ENCODE data around the gene WDR89.

Gene WDR89

GRCh38 chr14:63564318-63564717 lies 77.4 kb downstream of the WDR89 start:
- no peaks in the 10 kb centered on the region for H3K79me2 ChIP-seq (ENCODE audit: low read length)
- H3K9ac ChIP-seq (ENCODE audit: low read length), result no peak overlapping the region
- no peak overlapping the region for H3K4me3 ChIP-seq (ENCODE audit: low read length)
- no peaks in the 10 kb centered on the region for H4K20me1 ChIP-seq (ENCODE audit: insufficient read depth, low read length)
- H3K36me3 ChIP-seq (replicated peaks; ENCODE audit: low read depth, low read length), result no peaks in the 10 kb centered on the region
- H3K27me3 ChIP-seq (ENCODE audit: low read depth, low read length), result peaks cover 8% of the 10 kb centered on the region
- no peaks in the 10 kb centered on the region for H3K4me1 ChIP-seq (ENCODE audit: low read length)
- no peak overlapping the region for H2AFZ ChIP-seq (ENCODE audit: low read depth, low read length)
- no peak overlapping the region for H3K27ac ChIP-seq (ENCODE audit: low read length)
- H3K9me3 ChIP-seq (ENCODE audit: insufficient read depth, low read length), result no peaks in the 10 kb centered on the region
- no peak overlapping the region for H3K4me2 ChIP-seq (ENCODE audit: low read length)
- no peak for TF ChIP-seq EZH2phosphoT487 (IDR thresholded peaks at IDR 0.05; ENCODE audit: low read depth)
- TF ChIP-seq CTCF (IDR thresholded peaks at IDR 0.05; ENCODE audit: low read depth, low read length), result no peak

- Histone ChIP-seq H3K36me3 (replicated peaks; ENCODE audit: low read depth, low read length) (no peaks in the 10 kb centered on the region), H2AFZ (ENCODE audit: low read depth, low read length) (no peak overlapping the region), H4K20me1 (ENCODE audit: insufficient read depth, low read length) (no peaks in the 10 kb centered on the region), H3K4me1 (ENCODE audit: low read length) (no peaks in the 10 kb centered on the region), H3K4me3 (ENCODE audit: low read length) (no peak overlapping the region), H3K9me3 (ENCODE audit: insufficient read depth, low read length) (no peaks in the 10 kb centered on the region), H3K27me3 (ENCODE audit: low read depth, low read length) (peaks cover 8% of the 10 kb centered on the region), H3K4me2 (ENCODE audit: low read length) (no peak overlapping the region), H3K79me2 (ENCODE audit: low read length) (no peaks in the 10 kb centered on the region), H3K27ac (ENCODE audit: low read length) (no peak overlapping the region), H3K9ac (ENCODE audit: low read length) (no peak overlapping the region)
- TF ChIP-seq EZH2phosphoT487 (IDR thresholded peaks at IDR 0.05; ENCODE audit: low read depth) (no peak), CTCF (IDR thresholded peaks at IDR 0.05; ENCODE audit: low read depth, low read length) (no peak)
These were observed 78.2 kb downstream of the WDR89 start for GRCh38 chr14:63563370-63564026.

- no peak overlapping the region for H2AFZ ChIP-seq (ENCODE audit: low read depth, low read length)
- no peaks in the 10 kb centered on the region for H4K20me1 ChIP-seq (ENCODE audit: insufficient read depth, low read length)
- no peak overlapping the region for H3K4me2 ChIP-seq (ENCODE audit: low read length)
- no peaks in the 10 kb centered on the region for H3K79me2 ChIP-seq (ENCODE audit: low read length)
- H3K27ac ChIP-seq (ENCODE audit: low read length), result no peak overlapping the region
- H3K27me3 ChIP-seq (ENCODE audit: low read depth, low read length), result peaks cover 8% of the 10 kb centered on the region
- H3K36me3 ChIP-seq (replicated peaks; ENCODE audit: low read depth, low read length), result no peaks in the 10 kb centered on the region
- H3K9me3 ChIP-seq (ENCODE audit: insufficient read depth, low read length), result no peaks in the 10 kb centered on the region
- no peaks in the 10 kb centered on the region for H3K4me1 ChIP-seq (ENCODE audit: low read length)
- no peak for TF ChIP-seq EZH2phosphoT487 (IDR thresholded peaks at IDR 0.05; ENCODE audit: low read depth)
- TF ChIP-seq CTCF (IDR thresholded peaks at IDR 0.05; ENCODE audit: low read depth, low read length), result no peak
- no peak overlapping the region for H3K4me3 ChIP-seq (ENCODE audit: low read length)
- H3K9ac ChIP-seq (ENCODE audit: low read length), result no peak overlapping the region
These were observed 79.3 kb downstream of the WDR89 start for GRCh38 chr14:63562405-63562804.

GRCh38 chr14:63555572-63555971 lies 86.1 kb downstream of the WDR89 start:
- no peaks in the 10 kb centered on the region for H3K4me1 ChIP-seq (ENCODE audit: low read length)

More at GRCh38 chr14:63555572-63555971, 86.1 kb downstream of the WDR89 start:
- H3K4me2 ChIP-seq (ENCODE audit: low read length), result no peak overlapping the region
- H3K9ac ChIP-seq (ENCODE audit: low read length), result no peak overlapping the region
- H3K79me2 ChIP-seq (ENCODE audit: low read length), result no peaks in the 10 kb centered on the region
- H3K36me3 ChIP-seq (replicated peaks; ENCODE audit: low read depth, low read length), result no peaks in the 10 kb centered on the region
- H2AFZ ChIP-seq (ENCODE audit: low read depth, low read length), result no peak overlapping the region
- no peaks in the 10 kb centered on the region for H3K27me3 ChIP-seq (ENCODE audit: low read depth, low read length)
- H3K9me3 ChIP-seq (ENCODE audit: insufficient read depth, low read length), result no peaks in the 10 kb centered on the region
- no peak overlapping the region for H3K27ac ChIP-seq (ENCODE audit: low read length)
- no peaks in the 10 kb centered on the region for H4K20me1 ChIP-seq (ENCODE audit: insufficient read depth, low read length)
- TF ChIP-seq CTCF (IDR thresholded peaks at IDR 0.05; ENCODE audit: low read depth, low read length) (no peak), EZH2phosphoT487 (IDR thresholded peaks at IDR 0.05; ENCODE audit: low read depth) (no peak)
- no peak overlapping the region for H3K4me3 ChIP-seq (ENCODE audit: low read length)

Data from OCI-LY3 (cell line).